ENCODE measurements around the gene KCNIP4.

The KCNIP4 gene

GRCh38 chr4:20944451-20944850, 1004.1 kb downstream of the KCNIP4 start:
- Histone ChIP-seq H3K9ac (no peak overlapping the region), H3K4me2 (ENCODE audit: low read length) (no peak overlapping the region), H3K27me3 (ENCODE audit: control insufficient read depth, insufficient read depth, low read length) (no peaks in the 10 kb centered on the region), H3K36me3 (ENCODE audit: control insufficient read depth, insufficient read depth, low read length) (peaks cover 2% of the 10 kb centered on the region), H3K4me1 (no peaks in the 10 kb centered on the region), H3K9me3 (ENCODE audit: control insufficient read depth, low read length) (no peaks in the 10 kb centered on the region), H3K4me3 (ENCODE audit: low read depth, low read length) (no peak overlapping the region), H3K27ac (no peak overlapping the region), H2AFZ (no peak overlapping the region), H3K79me2 (no peaks in the 10 kb centered on the region)
- TF ChIP-seq, protein P1, sequence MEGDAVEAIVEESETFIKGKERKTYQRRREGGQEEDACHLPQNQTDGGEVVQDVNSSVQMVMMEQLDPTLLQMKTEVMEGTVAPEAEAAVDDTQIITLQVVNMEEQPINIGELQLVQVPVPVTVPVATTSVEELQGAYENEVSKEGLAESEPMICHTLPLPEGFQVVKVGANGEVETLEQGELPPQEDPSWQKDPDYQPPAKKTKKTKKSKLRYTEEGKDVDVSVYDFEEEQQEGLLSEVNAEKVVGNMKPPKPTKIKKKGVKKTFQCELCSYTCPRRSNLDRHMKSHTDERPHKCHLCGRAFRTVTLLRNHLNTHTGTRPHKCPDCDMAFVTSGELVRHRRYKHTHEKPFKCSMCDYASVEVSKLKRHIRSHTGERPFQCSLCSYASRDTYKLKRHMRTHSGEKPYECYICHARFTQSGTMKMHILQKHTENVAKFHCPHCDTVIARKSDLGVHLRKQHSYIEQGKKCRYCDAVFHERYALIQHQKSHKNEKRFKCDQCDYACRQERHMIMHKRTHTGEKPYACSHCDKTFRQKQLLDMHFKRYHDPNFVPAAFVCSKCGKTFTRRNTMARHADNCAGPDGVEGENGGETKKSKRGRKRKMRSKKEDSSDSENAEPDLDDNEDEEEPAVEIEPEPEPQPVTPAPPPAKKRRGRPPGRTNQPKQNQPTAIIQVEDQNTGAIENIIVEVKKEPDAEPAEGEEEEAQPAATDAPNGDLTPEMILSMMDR (IDR thresholded peaks at IDR 0.05) = no peak

DNA sequence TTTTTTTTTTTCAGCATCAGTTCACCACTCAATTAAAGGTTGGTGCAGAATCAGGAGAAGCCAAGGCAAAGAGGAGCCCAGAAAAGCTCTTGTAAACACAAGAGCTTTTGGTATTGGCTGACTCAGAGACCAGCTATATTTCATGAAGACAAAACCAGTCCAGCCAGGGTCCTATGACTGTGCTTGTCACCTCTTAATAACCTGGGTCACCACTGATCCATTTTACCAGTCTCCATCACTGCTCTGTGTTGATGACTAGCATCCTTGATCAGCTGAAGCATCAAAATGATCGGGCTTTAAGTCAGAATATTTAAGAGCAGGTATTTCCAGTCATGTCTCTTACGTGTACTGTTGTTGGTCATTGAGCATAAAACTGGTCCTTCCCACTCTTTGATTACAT, 1010.4 kb downstream of the KCNIP4 start:
- TF ChIP-seq, protein P1 (IDR thresholded peaks at IDR 0.05) = no peak
- Histone ChIP-seq H3K9me3 (ENCODE audit: control insufficient read depth, low read length) (no peaks in the 10 kb centered on the region), H3K4me1 (no peaks in the 10 kb centered on the region), H3K4me2 (ENCODE audit: low read length) (no peak overlapping the region), H3K79me2 (no peaks in the 10 kb centered on the region), H3K4me3 (ENCODE audit: low read depth, low read length) (no peak overlapping the region), H3K27ac (no peak overlapping the region), H3K27me3 (ENCODE audit: control insufficient read depth, insufficient read depth, low read length) (no peaks in the 10 kb centered on the region), H3K36me3 (ENCODE audit: control insufficient read depth, insufficient read depth, low read length) (no peaks in the 10 kb centered on the region), H3K9ac (no peak overlapping the region), H2AFZ (no peak overlapping the region)

- no peaks in the 10 kb centered on the region for H3K79me2 ChIP-seq
- H3K36me3 ChIP-seq (ENCODE audit: control insufficient read depth, insufficient read depth, low read length) = no peaks in the 10 kb centered on the region
- H3K27ac ChIP-seq = no peak overlapping the region
- no peak overlapping the region for H3K4me2 ChIP-seq (ENCODE audit: low read length)
- TF ChIP-seq, protein P1 (IDR thresholded peaks at IDR 0.05) = no peak
- no peak overlapping the region for H2AFZ ChIP-seq
- no peak overlapping the region for H3K9ac ChIP-seq
- H3K9me3 ChIP-seq (ENCODE audit: control insufficient read depth, low read length) = no peaks in the 10 kb centered on the region
- no peaks in the 10 kb centered on the region for H3K4me1 ChIP-seq
- no peak overlapping the region for H3K4me3 ChIP-seq (ENCODE audit: low read depth, low read length)
- no peaks in the 10 kb centered on the region for H3K27me3 ChIP-seq (ENCODE audit: control insufficient read depth, insufficient read depth, low read length)
Observed at GRCh38 chr4:20926529-20926928, 1022.0 kb downstream of the KCNIP4 start.

- TF ChIP-seq, protein P1 (IDR thresholded peaks at IDR 0.05) = no peak
- H2AFZ ChIP-seq = no peak overlapping the region
- H3K27me3 ChIP-seq (ENCODE audit: control insufficient read depth, insufficient read depth, low read length) = no peaks in the 10 kb centered on the region
- no peak overlapping the region for H3K9ac ChIP-seq
- H3K4me2 ChIP-seq (ENCODE audit: low read length) = no peak overlapping the region
- H3K9me3 ChIP-seq (ENCODE audit: control insufficient read depth, low read length) = no peaks in the 10 kb centered on the region
- no peak overlapping the region for H3K4me3 ChIP-seq (ENCODE audit: low read depth, low read length)
- no peaks in the 10 kb centered on the region for H3K79me2 ChIP-seq
- no peaks in the 10 kb centered on the region for H3K4me1 ChIP-seq
- no peak overlapping the region for H3K27ac ChIP-seq
- no peaks in the 10 kb centered on the region for H3K36me3 ChIP-seq (ENCODE audit: control insufficient read depth, insufficient read depth, low read length)
Observed at GRCh38 chr4:20925176-20925575, 1023.4 kb downstream of the KCNIP4 start.

GRCh38 chr4:20922962-20923361, 1025.6 kb downstream of the KCNIP4 start:
- Histone ChIP-seq H3K27me3 (ENCODE audit: control insufficient read depth, insufficient read depth, low read length) (no peaks in the 10 kb centered on the region), H2AFZ (no peak overlapping the region), H3K79me2 (no peaks in the 10 kb centered on the region), H3K27ac (no peak overlapping the region), H3K4me1 (no peaks in the 10 kb centered on the region), H3K36me3 (ENCODE audit: control insufficient read depth, insufficient read depth, low read length) (no peaks in the 10 kb centered on the region), H3K9ac (no peak overlapping the region), H3K4me2 (ENCODE audit: low read length) (no peak overlapping the region), H3K9me3 (ENCODE audit: control insufficient read depth, low read length) (no peaks in the 10 kb centered on the region), H3K4me3 (ENCODE audit: low read depth, low read length) (no peak overlapping the region)
- TF ChIP-seq, protein P1 (IDR thresholded peaks at IDR 0.05) = no peak

Data from parathyroid adenoma (tissue), 2 donors.